Astrocyte (in vitro differentiated cells and primary cell): ENCODE data around the gene IGFALS. TPM values are rescaled to one million over a fixed set of nuclear protein-coding genes. Genes with fewer than 3 reads are reported as not detected.

ENCODE experiments used
- DNase-seq: peaks from one replicate; pipeline ENCODE4 v3.0.0-alpha.2; 2010; ENCODE audit warnings: low read depth
- FAIRE-seq: peaks from 2 replicates; lab custom pipeline; 2011; peaks lifted over from hg19 to GRCh38; lab: Jason Lieb, UNC
- H2AFZ ChIP-seq: 2 replicates; pipeline ENCODE4 v1.6.0; 2012; ENCODE audit warnings: low read depth, low read length, inconsistent platforms
- H3K27ac ChIP-seq: 2 replicates; pipeline ENCODE4 v1.5.1; 2011; ENCODE audit warnings: low read depth, low read length, inconsistent platforms
- H3K27me3 ChIP-seq: 2 replicates; pipeline ENCODE4 v1.6.0; 2011; ENCODE audit warnings: low read length, inconsistent platforms; ENCODE audit not compliant: insufficient read depth
- H3K36me3 ChIP-seq: 2 replicates; pipeline ENCODE4 v1.5.1; 2011; ENCODE audit warnings: low read length, inconsistent platforms; ENCODE audit not compliant: insufficient read depth
- H3K4me1 ChIP-seq: 2 replicates; pipeline ENCODE4 v1.5.1; 2011; ENCODE audit warnings: low read length, inconsistent platforms; ENCODE audit not compliant: insufficient read depth
- H3K4me2 ChIP-seq: 2 replicates; pipeline ENCODE4 v1.6.0; 2012; ENCODE audit warnings: low read length, inconsistent platforms
- H3K4me3 ChIP-seq: 2 replicates; pipeline ENCODE4 v1.5.1; 2011; ENCODE audit warnings: low read depth, mild to moderate bottlenecking, low read length, inconsistent platforms; ENCODE audit not compliant: insufficient read depth
- H3K79me2 ChIP-seq: 2 replicates; pipeline ENCODE4 v1.6.0; 2012; ENCODE audit warnings: mild to moderate bottlenecking, low read length, inconsistent platforms; ENCODE audit not compliant: insufficient read depth
- H3K9ac ChIP-seq: 2 replicates; pipeline ENCODE4 v1.6.0; 2012; ENCODE audit warnings: mild to moderate bottlenecking, low read length, inconsistent platforms
- H3K9me3 ChIP-seq: 2 replicates; pipeline ENCODE4 v1.5.1; 2012; ENCODE audit warnings: low read depth, mild to moderate bottlenecking, low read length, inconsistent platforms; ENCODE audit not compliant: insufficient read depth
- H4K20me1 ChIP-seq: 2 replicates; pipeline ENCODE4 v1.6.0; 2012; ENCODE audit warnings: low read length, inconsistent platforms; ENCODE audit not compliant: insufficient read depth
- H3K27ac Mint-ChIP-seq: one replicate; pipeline ENCODE4 v1.8.0; 2021; ENCODE audit warnings: mild to moderate bottlenecking, mixed read lengths; ENCODE audit not compliant: unreplicated experiment
- H3K27me3 Mint-ChIP-seq: one replicate; pipeline ENCODE4 v1.8.0; 2021; ENCODE audit warnings: low read depth, mixed read lengths; ENCODE audit not compliant: unreplicated experiment
- H3K36me3 Mint-ChIP-seq: one replicate; pipeline ENCODE4 v1.8.0; 2021; ENCODE audit warnings: low read depth, mixed read lengths; ENCODE audit not compliant: unreplicated experiment
- H3K4me1 Mint-ChIP-seq: one replicate; pipeline ENCODE4 v1.8.0; 2021; ENCODE audit warnings: low read depth, mixed read lengths; ENCODE audit not compliant: unreplicated experiment
- H3K4me3 Mint-ChIP-seq: one replicate; pipeline ENCODE4 v1.8.0; 2021; ENCODE audit warnings: mild to moderate bottlenecking, moderate library complexity, mixed read lengths; ENCODE audit not compliant: unreplicated experiment
- H3K9me3 Mint-ChIP-seq: one replicate; pipeline ENCODE4 v1.8.0; 2021; ENCODE audit warnings: mild to moderate bottlenecking, mixed read lengths; ENCODE audit not compliant: unreplicated experiment
- EZH2 ChIP-seq: IDR thresholded peaks from 2 replicates; pipeline ENCODE4 v1.6.1; 2012; ENCODE audit warnings: mild to moderate bottlenecking, low read length, inconsistent platforms; ENCODE audit not compliant: insufficient read depth
- total RNA-seq: library from RNA; stranded (reverse); gene quantifications from 2 replicates; pipeline ENCODE4 v1.2.1, GENCODE V29; 2021
- TF ChIP-seq, protein P1 (sequence below): IDR thresholded peaks from 2 replicates; pipeline ENCODE4 v1.5.1; 2011; ENCODE audit warnings: low read depth, mild to moderate bottlenecking, inconsistent platforms, low read length, moderate library complexity; ENCODE audit not compliant: insufficient read depth

The IGFALS gene
- total RNA-seq, 1 donor from 2014 or later, result not detected

DNA sequence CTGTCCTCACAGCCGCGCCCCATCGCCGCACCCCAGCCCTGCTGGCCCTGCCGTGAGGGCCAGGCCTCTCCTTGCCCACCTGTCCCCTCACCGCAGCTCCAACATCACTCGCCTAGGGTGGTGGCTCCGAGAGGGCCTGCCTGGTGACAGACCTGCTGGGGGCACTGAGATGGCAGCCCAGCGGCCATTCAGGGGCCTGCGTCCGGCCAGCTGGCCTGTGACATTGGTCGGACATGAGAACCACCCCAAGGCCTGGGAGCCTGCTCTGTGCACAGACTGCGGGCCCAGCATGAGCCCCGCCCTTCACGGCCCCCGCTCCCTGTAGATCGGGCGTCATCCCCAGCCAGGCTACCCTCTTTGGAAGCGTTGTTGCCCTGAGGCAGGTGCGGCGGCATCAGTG lies 34.0 kb downstream of the IGFALS start:
- Histone ChIP-seq H3K4me2 (no peak overlapping the region), H3K27me3 (no peaks in the 10 kb centered on the region), H4K20me1 (peaks cover 20% of the 10 kb centered on the region), H3K4me3 (no peak overlapping the region), H2AFZ (no peak overlapping the region), H3K36me3 (peaks cover 2% of the 10 kb centered on the region), H3K9ac (no peak overlapping the region), H3K79me2 (no peaks in the 10 kb centered on the region), H3K27ac (no peak overlapping the region), H3K9me3 (no peaks in the 10 kb centered on the region), H3K4me1 (no peaks in the 10 kb centered on the region)
- H3K9me3 Mint-ChIP-seq, result no peaks in the 10 kb centered on the region
- FAIRE-seq (no peak), DNase-seq (no peak)
- peaks cover 12% of the 10 kb centered on the region for H3K36me3 Mint-ChIP-seq
- peaks cover 8% of the 10 kb centered on the region for H3K4me1 Mint-ChIP-seq
- no peak overlapping the region for H3K4me3 Mint-ChIP-seq
- TF ChIP-seq EZH2, result no peak
- TF ChIP-seq, protein P1, sequence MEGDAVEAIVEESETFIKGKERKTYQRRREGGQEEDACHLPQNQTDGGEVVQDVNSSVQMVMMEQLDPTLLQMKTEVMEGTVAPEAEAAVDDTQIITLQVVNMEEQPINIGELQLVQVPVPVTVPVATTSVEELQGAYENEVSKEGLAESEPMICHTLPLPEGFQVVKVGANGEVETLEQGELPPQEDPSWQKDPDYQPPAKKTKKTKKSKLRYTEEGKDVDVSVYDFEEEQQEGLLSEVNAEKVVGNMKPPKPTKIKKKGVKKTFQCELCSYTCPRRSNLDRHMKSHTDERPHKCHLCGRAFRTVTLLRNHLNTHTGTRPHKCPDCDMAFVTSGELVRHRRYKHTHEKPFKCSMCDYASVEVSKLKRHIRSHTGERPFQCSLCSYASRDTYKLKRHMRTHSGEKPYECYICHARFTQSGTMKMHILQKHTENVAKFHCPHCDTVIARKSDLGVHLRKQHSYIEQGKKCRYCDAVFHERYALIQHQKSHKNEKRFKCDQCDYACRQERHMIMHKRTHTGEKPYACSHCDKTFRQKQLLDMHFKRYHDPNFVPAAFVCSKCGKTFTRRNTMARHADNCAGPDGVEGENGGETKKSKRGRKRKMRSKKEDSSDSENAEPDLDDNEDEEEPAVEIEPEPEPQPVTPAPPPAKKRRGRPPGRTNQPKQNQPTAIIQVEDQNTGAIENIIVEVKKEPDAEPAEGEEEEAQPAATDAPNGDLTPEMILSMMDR, result no peak
- no peaks in the 10 kb centered on the region for H3K27me3 Mint-ChIP-seq
- no peak overlapping the region for H3K27ac Mint-ChIP-seq

DNA sequence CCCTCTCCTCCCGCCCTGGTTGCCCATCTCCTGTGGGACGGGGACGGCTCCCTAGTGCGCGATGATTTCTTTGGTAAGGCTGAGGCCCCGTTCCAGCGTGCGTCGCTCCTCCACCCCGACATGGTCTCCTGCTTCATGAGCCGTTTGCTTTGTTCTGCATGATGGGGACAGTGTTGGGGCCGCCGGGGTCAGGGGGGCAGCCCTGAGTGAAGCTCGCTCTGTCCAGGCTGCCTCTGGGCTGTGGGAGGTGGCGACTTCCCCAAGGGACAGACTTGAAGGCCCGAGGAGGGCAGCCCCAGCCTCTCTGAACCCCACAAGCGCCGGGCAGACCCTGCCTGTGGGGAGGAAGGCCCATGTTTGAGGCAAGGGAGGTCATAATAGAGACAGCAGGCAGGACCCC lies 34.6 kb downstream of the IGFALS start:
- Mint-ChIP-seq H3K27me3 (no peaks in the 10 kb centered on the region), H3K4me1 (peaks cover 10% of the 10 kb centered on the region), H3K27ac (no peak overlapping the region), H3K9me3 (no peaks in the 10 kb centered on the region), H3K4me3 (no peak overlapping the region), H3K36me3 (peaks cover 12% of the 10 kb centered on the region)
- H3K4me2 ChIP-seq, result no peak overlapping the region
- peaks cover 22% of the 10 kb centered on the region for H4K20me1 ChIP-seq
- no peak overlapping the region for H3K27ac ChIP-seq
- FAIRE-seq, result no peak
- H3K4me1 ChIP-seq, result no peaks in the 10 kb centered on the region
- no peak overlapping the region for H3K4me3 ChIP-seq
- H2AFZ ChIP-seq, result no peak overlapping the region
- no peaks in the 10 kb centered on the region for H3K79me2 ChIP-seq
- H3K36me3 ChIP-seq, result peaks cover 5% of the 10 kb centered on the region
- no peaks in the 10 kb centered on the region for H3K27me3 ChIP-seq
- TF ChIP-seq EZH2, result no peak
- TF ChIP-seq, protein P1, result no peak
- no peaks in the 10 kb centered on the region for H3K9me3 ChIP-seq
- no peak overlapping the region for H3K9ac ChIP-seq
- DNase-seq, result no peak

DNA sequence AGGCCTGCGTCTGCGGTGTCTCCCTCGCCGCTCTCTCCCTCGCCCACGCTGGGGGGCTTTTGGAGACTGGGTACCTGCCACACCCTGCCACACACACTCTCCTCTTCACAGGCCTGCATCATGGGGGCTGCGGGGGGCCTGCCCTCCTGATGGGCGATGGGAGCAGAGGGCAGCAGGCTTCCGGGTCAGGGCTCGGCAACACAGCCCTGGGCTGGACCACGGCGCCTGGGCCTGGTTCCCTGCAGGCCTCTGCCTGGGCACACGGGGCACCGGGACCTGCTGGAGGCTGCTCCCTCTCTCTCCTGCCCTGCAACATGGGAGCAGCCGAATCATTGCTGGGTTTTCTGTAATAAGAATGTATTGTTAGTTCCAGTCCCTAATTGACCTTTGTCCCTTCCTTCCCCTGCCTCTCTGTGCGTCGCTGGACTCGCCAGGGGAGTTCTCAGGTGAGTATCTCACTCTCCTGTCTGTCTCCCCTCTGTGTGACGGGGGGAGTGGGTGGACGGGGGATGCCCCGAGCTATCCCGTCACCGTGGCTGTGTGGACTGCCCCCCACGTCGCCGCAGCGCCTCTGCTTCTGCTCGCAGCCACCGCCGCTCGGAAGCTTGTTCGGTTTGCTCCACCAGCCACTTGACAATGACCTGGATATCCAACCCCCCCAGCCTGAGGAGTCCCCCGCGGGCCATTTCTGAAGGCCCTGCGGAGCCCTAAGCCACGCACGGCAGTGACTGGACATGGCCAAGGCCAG lies 35.6 kb downstream of the IGFALS start:
- no peak overlapping the region for H3K4me3 ChIP-seq
- peaks cover 13% of the 10 kb centered on the region for H3K36me3 Mint-ChIP-seq
- no peak overlapping the region for H3K4me2 ChIP-seq
- H3K36me3 ChIP-seq, result peaks cover 6% of the 10 kb centered on the region
- H3K27me3 ChIP-seq, result no peaks in the 10 kb centered on the region
- no peak overlapping the region for H3K9ac ChIP-seq
- no peak overlapping the region for H2AFZ ChIP-seq
- H3K27ac ChIP-seq, result no peak overlapping the region
- FAIRE-seq, result no peak
- H4K20me1 ChIP-seq, result peaks cover 21% of the 10 kb centered on the region
- H3K79me2 ChIP-seq, result no peaks in the 10 kb centered on the region
- H3K4me1 Mint-ChIP-seq, result peaks cover 10% of the 10 kb centered on the region
- TF ChIP-seq, protein P1, result no peak
- TF ChIP-seq EZH2, result no peak
- H3K9me3 Mint-ChIP-seq, result no peaks in the 10 kb centered on the region
- H3K27ac Mint-ChIP-seq, result no peak overlapping the region
- H3K27me3 Mint-ChIP-seq, result no peaks in the 10 kb centered on the region
- H3K9me3 ChIP-seq, result no peaks in the 10 kb centered on the region
- DNase-seq, result no peak
- H3K4me1 ChIP-seq, result no peaks in the 10 kb centered on the region
- no peak overlapping the region for H3K4me3 Mint-ChIP-seq
